ENCODE measurements around the gene MISP3. TPM values are rescaled to one million over a fixed set of nuclear protein-coding genes. Genes with fewer than 3 reads are reported as not detected.
A peak's percentile ranks its signal among the peaks of the same experiment; 100 is the strongest.
"Not testable (repeated sequence)": the region's sequence is repeated elsewhere in the genome, so short reads cannot be mapped to it uniquely, and the experiment has no call there.

MISP3 gene
- 1 to 10 TPM; 5.1 to 8.4 (median 7.6) TPM for polyA plus RNA-seq (ENCODE audit: insufficient read length in 3 of 3)
- long read RNA-seq, donor 1, partial matches to known transcripts: 0 of 5 reads
- long read RNA-seq, donor 1, other reads (novel, unspliced or antisense): 0 of 5 reads
- long read RNA-seq, donor 2, transcript MISP3-204 (1 exons, 2,187 nt): major isoform, 6 of 7 reads
- long read RNA-seq, donor 2, partial matches to known transcripts: 0 of 7 reads
- long read RNA-seq, donor 2, other reads (novel, unspliced or antisense): 0 of 7 reads
- long read RNA-seq, donor 3, transcript MISP3-202 (3 exons, 1,535 nt): minor isoform, 5 of 32 reads
- long read RNA-seq, donor 3, transcript MISP3-204 (1 exons, 2,187 nt): major isoform, 7 of 32 reads
- long read RNA-seq, donor 3, partial matches to known transcripts: 0 of 32 reads
- long read RNA-seq, donor 3, other reads (novel, unspliced or antisense): 20 of 32 reads
- long read RNA-seq, donor 4, partial matches to known transcripts: 0 of 6 reads
- long read RNA-seq, donor 4, other reads (novel, unspliced or antisense): 0 of 6 reads
- long read RNA-seq, donor 5, transcript MISP3-204 (1 exons, 2,187 nt): major isoform, 8 of 14 reads
- long read RNA-seq, donor 5, transcript MISP3-202 (3 exons, 1,535 nt): minor isoform, 5 of 14 reads
- long read RNA-seq, donor 5, partial matches to known transcripts: 0 of 14 reads
- long read RNA-seq, donor 5, other reads (novel, unspliced or antisense): 0 of 14 reads
- long read RNA-seq, donor 6, transcript MISP3-204 (1 exons, 2,187 nt): major isoform, 7 of 8 reads
- long read RNA-seq, donor 6, partial matches to known transcripts: 0 of 8 reads
- long read RNA-seq, donor 6, other reads (novel, unspliced or antisense): 0 of 8 reads
- long read RNA-seq, donor 7, transcript MISP3-202 (3 exons, 1,535 nt): major isoform, 8 of 12 reads
- long read RNA-seq, donor 7, partial matches to known transcripts: 0 of 12 reads
- long read RNA-seq, donor 7, other reads (novel, unspliced or antisense): 0 of 12 reads
- long read RNA-seq, donor 8: 0 reads
- long read RNA-seq, donor 9, transcript MISP3-204 (1 exons, 2,187 nt): major isoform, 5 of 5 reads
- long read RNA-seq, donor 9, partial matches to known transcripts: 0 of 5 reads
- long read RNA-seq, donor 9, other reads (novel, unspliced or antisense): 0 of 5 reads
- long read RNA-seq, donor 10, partial matches to known transcripts: 0 of 6 reads
- long read RNA-seq, donor 10, other reads (novel, unspliced or antisense): 0 of 6 reads
- long read RNA-seq, donor 11, partial matches to known transcripts: 0 of 3 reads
- long read RNA-seq, donor 11, other reads (novel, unspliced or antisense): 0 of 3 reads
- long read RNA-seq, donor 12, partial matches to known transcripts: 0 of 6 reads
- long read RNA-seq, donor 12, other reads (novel, unspliced or antisense): 0 of 6 reads
- long read RNA-seq, donor 13: 0 reads
- long read RNA-seq, donor 14, partial matches to known transcripts: 20 of 24 reads
- long read RNA-seq, donor 14, other reads (novel, unspliced or antisense): 0 of 24 reads
- long read RNA-seq, donor 15, partial matches to known transcripts: 0 of 1 reads
- long read RNA-seq, donor 15, other reads (novel, unspliced or antisense): 0 of 1 reads
- long read RNA-seq, donor 16, transcript MISP3-202 (3 exons, 1,535 nt): minor isoform, 6 of 27 reads
- long read RNA-seq, donor 16, transcript MISP3-204 (1 exons, 2,187 nt): major isoform, 15 of 27 reads
- long read RNA-seq, donor 16, partial matches to known transcripts: 6 of 27 reads
- long read RNA-seq, donor 16, other reads (novel, unspliced or antisense): 0 of 27 reads

GRCh38 chr19:14072535-14073260 lies at the start of gene MISP3:
Gene MISP3 (plus strand): TSS chr19:14072786. CDS start chr19:14073310, 524 bp downstream.
- DNase-seq (ENCODE audit: extremely low read depth in 1 of 11, low read depth in 9 of 11, low spot score in 4 of 11): no peak

GRCh38 chr19:14023404-14024235 lies 49.0 kb upstream of the MISP3 start:
- no peak for DNase-seq (ENCODE audit: extremely low read depth in 1 of 11, low read depth in 9 of 11, low spot score in 4 of 11)

- not testable (repeated sequence) for DNase-seq (ENCODE audit: extremely low read depth in 1 of 11, low read depth in 9 of 11, low spot score in 4 of 11)
Measured at GRCh38 chr19:14026652-14027192, 45.9 kb upstream of the MISP3 start.

- no peak for DNase-seq (ENCODE audit: extremely low read depth in 1 of 11, low read depth in 9 of 11, low spot score in 4 of 11)
Measured at GRCh38 chr19:14027856-14028450, 44.6 kb upstream of the MISP3 start, which contains the start of gene RLN3. Gene RLN3 (plus strand): TSS chr19:14028148. CDS start chr19:14028205, 57 bp downstream.

- no peak for DNase-seq (ENCODE audit: extremely low read depth in 1 of 11, low read depth in 9 of 11, low spot score in 4 of 11)
Measured at GRCh38 chr19:14028901-14029300, 43.7 kb upstream of the MISP3 start.

- DNase-seq (ENCODE audit: extremely low read depth in 1 of 11, low read depth in 9 of 11, low spot score in 4 of 11): no peak
Measured at GRCh38 chr19:14030997-14031718, 41.4 kb upstream of the MISP3 start.

- DNase-seq (ENCODE audit: extremely low read depth in 1 of 11, low read depth in 9 of 11, low spot score in 4 of 11): peak in 7 of 11 donors; percentile 44 to 57 (median 51)
Measured at GRCh38 chr19:14031719-14032480, 40.7 kb upstream of the MISP3 start, which contains the start of gene IL27RA. Gene IL27RA (plus strand): TSS chr19:14031762. CDS start chr19:14031873, 111 bp downstream.

- DNase-seq (ENCODE audit: extremely low read depth in 1 of 11, low read depth in 9 of 11, low spot score in 4 of 11): no peak
Measured at GRCh38 chr19:14033946-14034345, 38.6 kb upstream of the MISP3 start.

- DNase-seq (ENCODE audit: extremely low read depth in 1 of 11, low read depth in 9 of 11, low spot score in 4 of 11): not testable (repeated sequence)
Measured at GRCh38 chr19:14035159-14035558, 37.4 kb upstream of the MISP3 start.

- no peak for DNase-seq (ENCODE audit: extremely low read depth in 1 of 11, low read depth in 9 of 11, low spot score in 4 of 11)
Measured at GRCh38 chr19:14035706-14036105, 36.9 kb upstream of the MISP3 start.

- no peak for DNase-seq (ENCODE audit: extremely low read depth in 1 of 11, low read depth in 9 of 11, low spot score in 4 of 11)
Measured at GRCh38 chr19:14039181-14039580, 33.4 kb upstream of the MISP3 start.

GRCh38 chr19:14042659-14043608 lies 29.7 kb upstream of the MISP3 start:
- peak in 7 of 11 donors; percentile 60 to 83 (median 75) for DNase-seq (ENCODE audit: extremely low read depth in 1 of 11, low read depth in 9 of 11, low spot score in 4 of 11)

- DNase-seq (ENCODE audit: extremely low read depth in 1 of 11, low read depth in 9 of 11, low spot score in 4 of 11): not testable (repeated sequence)
Measured at GRCh38 chr19:14047866-14048265, 24.7 kb upstream of the MISP3 start.
